GM12892 (cell line): ENCODE data around the gene ZNF865.

Experiments
- POLR2A ChIP-seq: IDR thresholded peaks from 2 replicates; pipeline ENCODE4 v1.6.1; 2011; ENCODE audit warnings: low read depth, low read length, control low read depth
- POLR2AphosphoS5 ChIP-seq: IDR thresholded peaks from 2 replicates; pipeline ENCODE4 v1.6.1; 2011; ENCODE audit warnings: low read depth, low read length, control low read depth
- TAF1 ChIP-seq: IDR thresholded peaks from 2 replicates; pipeline ENCODE4 v1.6.1; 2011; ENCODE audit warnings: low read depth, mild to moderate bottlenecking, control low read depth, low read length, borderline replicate concordance

GRCh38 chr19:55594996-55595545 lies 10.4 kb upstream of the ZNF865 start:
- TF ChIP-seq TAF1 (no peak), POLR2A (no peak), POLR2AphosphoS5 (no peak)
